Measurements from ENCODE around the gene LACTBL1. TPM values are rescaled to one million over a fixed set of nuclear protein-coding genes. Genes with fewer than 3 reads are reported as not detected.

LACTBL1 gene
- total RNA-seq, 1 donor from 2014 or later: not detected

GRCh38 chr1:22907528-22907927, 65.1 kb downstream of the LACTBL1 start:
- no peak overlapping the region for H3K4me3 ChIP-seq (ENCODE audit: low read depth, low read length)
- H3K36me3 ChIP-seq (ENCODE audit: control insufficient read depth, insufficient read depth, low read length): peaks cover 2% of the 10 kb centered on the region
- TF ChIP-seq, protein P1, sequence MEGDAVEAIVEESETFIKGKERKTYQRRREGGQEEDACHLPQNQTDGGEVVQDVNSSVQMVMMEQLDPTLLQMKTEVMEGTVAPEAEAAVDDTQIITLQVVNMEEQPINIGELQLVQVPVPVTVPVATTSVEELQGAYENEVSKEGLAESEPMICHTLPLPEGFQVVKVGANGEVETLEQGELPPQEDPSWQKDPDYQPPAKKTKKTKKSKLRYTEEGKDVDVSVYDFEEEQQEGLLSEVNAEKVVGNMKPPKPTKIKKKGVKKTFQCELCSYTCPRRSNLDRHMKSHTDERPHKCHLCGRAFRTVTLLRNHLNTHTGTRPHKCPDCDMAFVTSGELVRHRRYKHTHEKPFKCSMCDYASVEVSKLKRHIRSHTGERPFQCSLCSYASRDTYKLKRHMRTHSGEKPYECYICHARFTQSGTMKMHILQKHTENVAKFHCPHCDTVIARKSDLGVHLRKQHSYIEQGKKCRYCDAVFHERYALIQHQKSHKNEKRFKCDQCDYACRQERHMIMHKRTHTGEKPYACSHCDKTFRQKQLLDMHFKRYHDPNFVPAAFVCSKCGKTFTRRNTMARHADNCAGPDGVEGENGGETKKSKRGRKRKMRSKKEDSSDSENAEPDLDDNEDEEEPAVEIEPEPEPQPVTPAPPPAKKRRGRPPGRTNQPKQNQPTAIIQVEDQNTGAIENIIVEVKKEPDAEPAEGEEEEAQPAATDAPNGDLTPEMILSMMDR (IDR thresholded peaks at IDR 0.05; ENCODE audit: insufficient read depth, low read length, poor library complexity, severe bottlenecking): no peak
- DNase-seq (ENCODE audit: low read depth): no peak
- no peaks in the 10 kb centered on the region for H3K27me3 ChIP-seq (ENCODE audit: control insufficient read depth, insufficient read depth, low read length)

DNA sequence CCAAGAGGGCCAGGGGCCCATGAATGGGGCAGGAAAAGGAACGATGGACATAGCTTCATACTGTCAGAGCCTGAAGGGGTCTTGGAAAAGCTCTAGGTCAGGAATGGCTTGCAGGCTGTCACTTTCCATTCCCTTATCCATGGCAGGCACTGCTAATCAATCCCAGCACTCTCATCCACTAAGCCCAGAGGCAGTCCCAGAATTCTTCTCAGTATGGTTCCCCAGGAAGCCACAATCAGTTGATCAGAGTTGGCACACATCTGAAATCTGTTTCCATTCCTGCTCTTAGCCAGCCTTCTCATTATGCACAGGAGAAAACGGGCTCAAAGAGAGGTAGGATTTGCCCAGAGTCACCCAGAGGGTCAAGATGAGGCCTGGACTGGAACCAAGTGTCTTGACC, 65.7 kb downstream of the LACTBL1 start:
- DNase-seq (ENCODE audit: low read depth): no peak
- H3K4me3 ChIP-seq (ENCODE audit: low read depth, low read length): no peak overlapping the region

DNA sequence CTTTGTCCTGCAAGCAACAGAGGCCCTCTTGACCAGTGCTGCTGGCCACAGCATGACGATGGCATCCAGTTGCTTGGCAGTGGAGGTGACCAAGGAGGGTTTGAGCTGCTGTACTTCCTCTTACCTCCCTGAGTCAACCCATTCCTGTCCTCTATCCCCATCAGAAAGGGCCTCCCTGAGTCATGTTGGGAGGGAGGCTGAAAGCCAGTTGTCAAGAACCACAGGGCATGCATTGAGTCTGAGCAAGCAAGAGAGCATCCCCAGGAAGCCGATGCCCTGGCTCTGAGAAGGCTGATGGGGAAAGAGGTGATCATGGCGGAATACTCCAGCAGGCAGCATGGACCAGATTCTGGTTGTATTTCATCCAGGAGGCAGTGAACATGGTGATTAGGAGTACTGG, 69.6 kb downstream of the LACTBL1 start:
- no peak for DNase-seq (ENCODE audit: low read depth)
- H3K4me3 ChIP-seq (ENCODE audit: low read depth, low read length): no peak overlapping the region
- H3K36me3 ChIP-seq (ENCODE audit: control insufficient read depth, insufficient read depth, low read length): peaks cover 2% of the 10 kb centered on the region
- TF ChIP-seq, protein P1 (IDR thresholded peaks at IDR 0.05; ENCODE audit: insufficient read depth, low read length, poor library complexity, severe bottlenecking): no peak
- no peaks in the 10 kb centered on the region for H3K27me3 ChIP-seq (ENCODE audit: control insufficient read depth, insufficient read depth, low read length)

More for the DNA sequence above, 65.7 kb downstream of the LACTBL1 start:
- no peaks in the 10 kb centered on the region for H3K27me3 ChIP-seq (ENCODE audit: control insufficient read depth, insufficient read depth, low read length)
- TF ChIP-seq, protein P1 (IDR thresholded peaks at IDR 0.05; ENCODE audit: insufficient read depth, low read length, poor library complexity, severe bottlenecking): no peak
- peaks cover 2% of the 10 kb centered on the region for H3K36me3 ChIP-seq (ENCODE audit: control insufficient read depth, insufficient read depth, low read length)

Other genes with a start within 250 kb of the LACTBL1 start
- gene TEX46, start 43.0 kb upstream of the LACTBL1 start, total RNA-seq: not detected in 2 replicates
- gene KDM1A, start 46.6 kb upstream of the LACTBL1 start, total RNA-seq: 111 and 122 TPM in 2 replicates
- gene LUZP1, start 196.0 kb upstream of the LACTBL1 start, total RNA-seq: 27.1 and 32.4 TPM in 2 replicates
- 1.6 and 2.0 TPM in 2 replicates for gene HTR1D, start 244.6 kb upstream of the LACTBL1 start, total RNA-seq

Measured in kidney epithelial cell (primary cell).